ENCODE results near the gene REEP5. TPM values are rescaled to one million over a fixed set of nuclear protein-coding genes. Genes with fewer than 3 reads are reported as not detected.

The REEP5 gene
- total and polyA plus RNA-seq, 2 of the 8 experiments (the other 6 are each of a cell fraction or from before 2014, with no cell fraction given) = 58.3 to 94.3 TPM

DNA sequence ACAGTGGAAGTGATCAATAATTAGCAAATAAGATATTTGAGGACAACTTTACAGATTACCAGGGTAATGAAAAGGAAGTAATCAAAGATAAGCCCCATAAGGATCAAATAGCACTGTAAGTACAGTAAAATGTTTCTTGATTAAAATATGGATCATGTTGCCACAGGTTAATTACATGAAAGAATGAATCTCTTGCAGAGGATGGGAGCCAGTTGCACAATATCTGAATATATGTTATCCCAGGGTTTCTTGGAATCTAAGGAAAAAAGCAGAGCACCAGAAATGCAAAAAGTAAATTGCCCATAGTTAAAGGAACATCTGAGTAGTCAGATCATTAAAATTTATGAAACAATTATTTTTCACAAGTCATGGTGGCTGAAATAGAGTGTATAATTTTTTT is 74.7 kb downstream of the REEP5 start:
- Histone ChIP-seq H3K9me3 (ENCODE audit: insufficient read depth in 2 of 2, low read depth in 1 of 2, low read length in 1 of 2) (peaks cover 3 to 7% of the 10 kb centered on the region in 2 experiments; a peak in 3 of 4 replicates), H3K56ac (replicated peaks; ENCODE audit: insufficient read length, low read depth, low read length) (no peak overlapping the region), H3K79me2 (ENCODE audit: control insufficient read depth in 1 of 2, insufficient read depth in 2 of 2, low read length in 2 of 2) (no peaks in the 10 kb centered on the region), H4K8ac (ENCODE audit: extremely low read depth, insufficient read depth, low read length) (no peak overlapping the region), H2BK20ac (ENCODE audit: low read length) (no peak overlapping the region), H4K20me1 (replicated peaks in 1 of 2; ENCODE audit: control insufficient read depth in 1 of 2, insufficient read depth in 2 of 2, low read length in 2 of 2) (no peaks in the 10 kb centered on the region), H3K23ac (ENCODE audit: insufficient read length) (no peak overlapping the region), H2BK5ac (ENCODE audit: low read depth, low read length) (no peak overlapping the region), H3K23me2 (ENCODE audit: low read depth, low read length) (no peaks in the 10 kb centered on the region), H2BK12ac (ENCODE audit: low read depth, low read length) (no peak overlapping the region), H2BK15ac (ENCODE audit: low read length) (no peak overlapping the region), H4K91ac (replicated peaks; ENCODE audit: insufficient read length, low read length) (no peak overlapping the region), H2AK5ac (ENCODE audit: low read depth, low read length) (no peak overlapping the region), H4K5ac (ENCODE audit: insufficient read length, low read depth, low read length) (no peak overlapping the region), H3K4me2 (ENCODE audit: insufficient read depth in 1 of 2, low read depth in 2 of 2, low read length in 2 of 2) (no peak overlapping the region), H3K27ac (ENCODE audit: low read depth, low read length) (no peak overlapping the region), H3K4me1 (replicated peaks in 1 of 4; ENCODE audit: control insufficient read depth in 3 of 4, insufficient read depth in 4 of 4, low read length in 3 of 4) (peaks cover 0 to 9% (median 0%) of the 10 kb centered on the region in 4 experiments; a peak in 2 of 7 replicates), H3K9ac (replicated peaks in 1 of 4; ENCODE audit: extremely low read depth in 1 of 4, low read depth in 3 of 4, low read length in 3 of 4) (no peak overlapping the region), H3K4ac (replicated peaks; ENCODE audit: insufficient read length, low read depth, low read length) (no peak overlapping the region), H3K14ac (ENCODE audit: insufficient read length) (no peak overlapping the region), H2AFZ (ENCODE audit: low read length) (no peak overlapping the region), H3K79me1 (ENCODE audit: low read depth, low read length) (no peaks in the 10 kb centered on the region), H3K4me3 (ENCODE audit: extremely low read depth in 1 of 4, insufficient read depth in 2 of 4, low read depth in 3 of 4, low read length in 4 of 4) (no peak overlapping the region), H3K36me3 (ENCODE audit: control insufficient read depth in 2 of 4, insufficient read depth in 4 of 4, low read length in 3 of 4) (peaks cover 0 to 3% (median 0%) of the 10 kb centered on the region in 4 experiments; a peak in 2 of 8 replicates), H3K27me3 (replicated peaks in 1 of 4; ENCODE audit: control insufficient read depth in 3 of 4, extremely low read depth in 1 of 4, insufficient read depth in 3 of 4, low read length in 3 of 4) (no peaks in the 10 kb centered on the region; a peak in 1 of 7 replicates), H3K18ac (ENCODE audit: extremely low read depth, low read length) (no peak overlapping the region), H2BK120ac (replicated peaks; ENCODE audit: low read depth, low read length) (no peak overlapping the region)
- POLR2A ChIA-PET (ENCODE audit: partially characterized antibody) = no interaction called here
- TF ChIP-seq POLR2A (IDR thresholded peaks at IDR 0.05; ENCODE audit: control extremely low read depth in 1 of 2, low read depth in 2 of 2, low read length in 2 of 2) (no peak), EZH2 (IDR thresholded peaks at IDR 0.05; ENCODE audit: low read depth, low read length, severe bottlenecking) (no peak), BACH1 (IDR thresholded peaks at IDR 0.05; ENCODE audit: low read length) (no peak), SIX5 (IDR thresholded peaks at IDR 0.05; ENCODE audit: low read depth, low read length) (no peak), TCF12 (IDR thresholded peaks at IDR 0.05; ENCODE audit: low read depth, low read length) (no peak), GABPA (IDR thresholded peaks at IDR 0.05; ENCODE audit: borderline replicate concordance, insufficient read depth, low read length) (no peak), POLR2AphosphoS5 (IDR thresholded peaks at IDR 0.05; ENCODE audit: low read depth, low read length) (no peak)
- TF ChIP-seq, protein P1, sequence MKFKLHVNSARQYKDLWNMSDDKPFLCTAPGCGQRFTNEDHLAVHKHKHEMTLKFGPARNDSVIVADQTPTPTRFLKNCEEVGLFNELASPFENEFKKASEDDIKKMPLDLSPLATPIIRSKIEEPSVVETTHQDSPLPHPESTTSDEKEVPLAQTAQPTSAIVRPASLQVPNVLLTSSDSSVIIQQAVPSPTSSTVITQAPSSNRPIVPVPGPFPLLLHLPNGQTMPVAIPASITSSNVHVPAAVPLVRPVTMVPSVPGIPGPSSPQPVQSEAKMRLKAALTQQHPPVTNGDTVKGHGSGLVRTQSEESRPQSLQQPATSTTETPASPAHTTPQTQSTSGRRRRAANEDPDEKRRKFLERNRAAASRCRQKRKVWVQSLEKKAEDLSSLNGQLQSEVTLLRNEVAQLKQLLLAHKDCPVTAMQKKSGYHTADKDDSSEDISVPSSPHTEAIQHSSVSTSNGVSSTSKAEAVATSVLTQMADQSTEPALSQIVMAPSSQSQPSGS (IDR thresholded peaks at IDR 0.05; ENCODE audit: low read length) = no peak
- DNase-seq (ENCODE audit: low read depth in 1 of 2, low spot score in 2 of 2) = no peak
- CTCF ChIA-PET (ENCODE audit: partially characterized antibody) = interaction anchor here (1.1 kb wide), 1 partner anchor 156 kb away, joined by 3 read pairs; no protein-coding TSS in a partner anchor
- FAIRE-seq = no peak
